Measurements from ENCODE around the gene SLIT3.

SLIT3 gene

DNA sequence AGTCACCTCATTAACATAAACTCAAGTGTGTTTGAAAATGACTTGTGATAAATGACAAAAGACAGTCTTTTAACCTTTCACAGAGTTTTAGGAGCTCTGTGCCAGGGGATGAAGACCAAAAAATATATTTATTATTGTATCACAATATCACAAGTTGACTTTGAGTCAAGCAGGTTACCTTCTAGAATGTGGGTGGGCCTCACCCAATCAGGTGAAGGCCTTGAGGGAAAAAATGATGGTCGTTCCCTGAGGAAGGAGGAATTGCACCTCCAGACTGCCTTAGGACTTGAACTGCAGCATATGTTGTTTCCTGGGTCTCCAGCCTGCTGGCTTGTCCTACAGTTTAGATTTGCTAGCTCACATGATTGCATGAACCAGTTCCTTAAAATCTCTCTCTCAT lies 680.1 kb downstream of the SLIT3 start:
- no peaks in the 10 kb centered on the region for H3K36me3 ChIP-seq (ENCODE audit: control insufficient read depth, low read depth, low read length)
- H3K9me3 ChIP-seq (ENCODE audit: control insufficient read depth, low read depth, low read length) = no peaks in the 10 kb centered on the region
- no peaks in the 10 kb centered on the region for H3K4me1 ChIP-seq (ENCODE audit: control insufficient read depth, low read depth, low read length)
- H3K27me3 ChIP-seq (ENCODE audit: control insufficient read depth, insufficient read depth, low read length) = no peaks in the 10 kb centered on the region
- H3K4me3 ChIP-seq (ENCODE audit: low read length) = no peak overlapping the region
- H3K27ac ChIP-seq (ENCODE audit: low read length) = no peak overlapping the region
- H3K9ac ChIP-seq (ENCODE audit: low read length) = no peak overlapping the region

DNA sequence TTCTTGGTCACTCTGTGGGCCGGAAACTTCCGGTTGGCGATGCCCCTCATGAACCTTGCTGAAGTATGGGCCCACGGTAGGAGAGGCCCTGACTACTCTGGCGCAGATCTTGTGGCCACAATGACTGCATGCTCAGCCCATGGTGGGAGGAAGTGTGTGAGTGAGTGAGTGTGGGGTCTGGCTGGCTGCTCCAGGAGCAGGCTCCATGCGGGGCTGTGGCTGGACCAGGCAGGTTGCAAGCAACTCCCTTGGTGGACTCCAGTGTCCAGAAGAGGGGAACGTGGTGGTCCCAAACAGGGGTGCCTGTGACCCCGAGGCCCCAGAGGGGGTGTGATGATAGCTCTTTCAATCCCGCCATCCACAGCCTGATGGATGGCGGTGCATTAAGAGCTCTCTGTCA lies 686.3 kb downstream of the SLIT3 start:
- Histone ChIP-seq H3K4me3 (ENCODE audit: low read length) (no peak overlapping the region), H3K36me3 (ENCODE audit: control insufficient read depth, low read depth, low read length) (no peaks in the 10 kb centered on the region), H3K9ac (ENCODE audit: low read length) (no peak overlapping the region), H3K9me3 (ENCODE audit: control insufficient read depth, low read depth, low read length) (no peaks in the 10 kb centered on the region), H3K27me3 (ENCODE audit: control insufficient read depth, insufficient read depth, low read length) (no peaks in the 10 kb centered on the region), H3K4me1 (ENCODE audit: control insufficient read depth, low read depth, low read length) (no peaks in the 10 kb centered on the region), H3K27ac (ENCODE audit: low read length) (no peak overlapping the region)

DNA sequence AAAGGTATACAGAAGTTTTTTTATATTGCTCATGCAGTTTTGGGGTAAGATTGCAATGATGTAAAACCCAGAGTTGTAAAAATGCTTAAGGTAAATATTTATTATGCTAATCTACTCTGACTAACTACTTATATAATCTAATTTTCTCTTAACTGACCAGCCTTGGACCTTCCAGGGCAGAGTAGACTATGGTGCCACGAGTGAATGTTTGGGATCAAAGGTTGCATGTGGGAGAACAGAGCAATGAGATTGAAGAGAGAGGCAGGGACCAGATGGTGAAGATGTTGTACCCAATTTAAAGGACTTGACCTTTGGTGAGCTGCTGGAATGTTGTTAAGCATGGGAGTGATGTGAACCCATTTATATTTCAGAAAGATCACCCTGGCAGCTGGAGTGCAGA lies 686.9 kb downstream of the SLIT3 start:
- Histone ChIP-seq H3K9me3 (ENCODE audit: control insufficient read depth, low read depth, low read length) (no peaks in the 10 kb centered on the region), H3K27ac (ENCODE audit: low read length) (no peak overlapping the region), H3K9ac (ENCODE audit: low read length) (no peak overlapping the region), H3K4me1 (ENCODE audit: control insufficient read depth, low read depth, low read length) (no peaks in the 10 kb centered on the region), H3K27me3 (ENCODE audit: control insufficient read depth, insufficient read depth, low read length) (no peaks in the 10 kb centered on the region), H3K4me3 (ENCODE audit: low read length) (no peak overlapping the region), H3K36me3 (ENCODE audit: control insufficient read depth, low read depth, low read length) (no peaks in the 10 kb centered on the region)

DNA sequence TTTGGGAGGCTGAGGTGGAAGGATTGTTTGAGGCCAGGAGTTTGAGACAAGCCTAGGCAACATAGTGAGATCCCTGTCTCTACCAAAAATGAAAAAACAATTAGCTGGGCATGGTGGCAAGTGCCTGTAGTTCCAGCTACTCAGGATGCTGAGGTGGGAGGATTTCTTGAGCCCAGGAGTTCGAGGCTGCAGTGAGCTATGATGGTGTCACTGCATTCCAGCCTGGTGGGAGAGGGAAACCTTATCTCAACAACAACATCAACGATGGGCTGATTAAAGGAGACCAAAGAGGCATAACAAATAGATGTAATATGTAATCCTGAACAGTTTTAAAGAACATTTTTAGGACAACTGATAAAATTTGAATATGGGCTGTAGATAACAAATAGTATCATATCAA lies 687.5 kb downstream of the SLIT3 start:
- H3K36me3 ChIP-seq (ENCODE audit: control insufficient read depth, low read depth, low read length) = no peaks in the 10 kb centered on the region
- H3K4me3 ChIP-seq (ENCODE audit: low read length) = no peak overlapping the region
- H3K27ac ChIP-seq (ENCODE audit: low read length) = no peak overlapping the region
- H3K9ac ChIP-seq (ENCODE audit: low read length) = no peak overlapping the region
- no peaks in the 10 kb centered on the region for H3K9me3 ChIP-seq (ENCODE audit: control insufficient read depth, low read depth, low read length)
- no peaks in the 10 kb centered on the region for H3K4me1 ChIP-seq (ENCODE audit: control insufficient read depth, low read depth, low read length)
- no peaks in the 10 kb centered on the region for H3K27me3 ChIP-seq (ENCODE audit: control insufficient read depth, insufficient read depth, low read length)

DNA sequence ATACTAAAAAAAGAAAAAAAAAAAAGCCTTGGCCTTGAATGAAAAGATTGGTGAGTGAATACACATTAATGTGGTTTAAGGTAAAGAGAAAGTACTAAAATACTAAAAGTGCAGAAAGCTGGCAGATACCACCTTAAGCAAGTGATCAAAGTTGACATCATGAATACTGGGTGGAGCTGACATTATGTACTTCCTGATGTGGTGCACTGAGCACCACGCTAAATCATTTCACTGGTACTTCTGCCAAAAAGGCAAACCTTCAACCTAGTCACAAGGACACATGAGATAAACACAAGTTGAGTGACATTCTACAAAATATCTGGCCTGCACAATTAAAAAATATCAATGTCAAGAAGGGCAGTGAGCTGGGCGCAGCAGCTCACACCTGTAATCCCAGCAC lies 687.9 kb downstream of the SLIT3 start:
- Histone ChIP-seq H3K9ac (ENCODE audit: low read length) (no peak overlapping the region), H3K4me1 (ENCODE audit: control insufficient read depth, low read depth, low read length) (no peaks in the 10 kb centered on the region)

DNA sequence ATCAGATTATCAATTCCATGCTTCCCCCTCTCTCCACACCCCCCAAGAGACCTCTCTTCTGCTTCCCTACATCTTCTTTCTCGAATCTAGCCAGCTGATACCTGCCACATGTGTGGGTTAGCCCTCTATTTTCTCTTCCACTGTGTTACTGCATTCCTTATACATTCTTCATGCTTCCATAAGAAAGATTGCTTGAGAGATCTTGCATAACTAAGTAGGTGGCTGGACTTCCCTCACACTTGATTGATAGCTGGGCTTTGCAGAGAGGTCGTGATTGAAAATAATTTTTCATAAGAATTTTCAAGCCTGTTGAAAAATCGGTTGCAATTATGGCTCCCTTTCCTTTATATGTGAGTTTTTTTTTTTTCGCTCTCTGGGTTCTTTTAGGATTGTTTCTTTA lies 688.8 kb downstream of the SLIT3 start:
- Histone ChIP-seq H3K4me1 (ENCODE audit: control insufficient read depth, low read depth, low read length) (no peaks in the 10 kb centered on the region), H3K9me3 (ENCODE audit: control insufficient read depth, low read depth, low read length) (no peaks in the 10 kb centered on the region), H3K36me3 (ENCODE audit: control insufficient read depth, low read depth, low read length) (no peaks in the 10 kb centered on the region), H3K9ac (ENCODE audit: low read length) (no peak overlapping the region), H3K4me3 (ENCODE audit: low read length) (no peak overlapping the region), H3K27me3 (ENCODE audit: control insufficient read depth, insufficient read depth, low read length) (no peaks in the 10 kb centered on the region), H3K27ac (ENCODE audit: low read length) (no peak overlapping the region)

More for the DNA sequence above, 687.9 kb downstream of the SLIT3 start:
- H3K4me3 ChIP-seq (ENCODE audit: low read length) = no peak overlapping the region
- H3K36me3 ChIP-seq (ENCODE audit: control insufficient read depth, low read depth, low read length) = no peaks in the 10 kb centered on the region
- H3K27me3 ChIP-seq (ENCODE audit: control insufficient read depth, insufficient read depth, low read length) = no peaks in the 10 kb centered on the region
- no peak overlapping the region for H3K27ac ChIP-seq (ENCODE audit: low read length)
- H3K9me3 ChIP-seq (ENCODE audit: control insufficient read depth, low read depth, low read length) = no peaks in the 10 kb centered on the region
